RWPE2 (cell line): ENCODE measurements around the gene CCDC191.

Source experiments
- ATAC-seq: fragments of 200-7000 bp; cut with Tn5 transposase; 3 replicates; pipeline ENCODE4 v1.9.1; 2021; ENCODE audit warnings: low read depth
- DNase-seq: peaks from one replicate; pipeline ENCODE4 v3.0.0-alpha.2; 2020; ENCODE audit warnings: low spot score
- H3K27ac ChIP-seq: fragments of 450-650 bp; 2 replicates; pipeline ENCODE4 v1.5.1; 2017; ENCODE audit warnings: mild to moderate bottlenecking; ENCODE audit not compliant: poor library complexity, severe bottlenecking
- H3K27me3 ChIP-seq: fragments of 250-450 bp; sonication (Bioruptor Pico); 2 replicates; pipeline ENCODE4 v1.5.1; 2021; ENCODE audit warnings: mild to moderate bottlenecking, moderate library complexity; ENCODE audit not compliant: insufficient read depth, poor library complexity, severe bottlenecking
- H3K36me3 ChIP-seq: fragments of 250-450 bp; sonication (Bioruptor Pico); 2 replicates; pipeline ENCODE4 v1.5.1; 2020; ENCODE audit warnings: low read depth, mild to moderate bottlenecking, moderate library complexity
- H3K4me1 ChIP-seq: fragments of 250-450 bp; sonication (Bioruptor Pico); 2 replicates; pipeline ENCODE4 v1.5.1; 2021; ENCODE audit warnings: mild to moderate bottlenecking, moderate library complexity; ENCODE audit not compliant: insufficient read depth, poor library complexity, severe bottlenecking
- H3K4me3 ChIP-seq: fragments of 250-450 bp; sonication (Bioruptor Pico); 2 replicates; pipeline ENCODE4 v1.5.1; 2021; ENCODE audit warnings: mild to moderate bottlenecking, moderate library complexity; ENCODE audit not compliant: severe bottlenecking
- H3K9me3 ChIP-seq: fragments of 250-450 bp; sonication (Bioruptor Pico); 2 replicates; pipeline ENCODE4 v1.5.1; 2021; ENCODE audit warnings: mild to moderate bottlenecking, moderate library complexity; ENCODE audit not compliant: severe bottlenecking
- CTCF ChIP-seq: fragments of 450-650 bp; IDR thresholded peaks from one replicate; pipeline ENCODE4 v1.5.1; 2017; ENCODE audit warnings: mild to moderate bottlenecking, moderate library complexity; ENCODE audit not compliant: poor library complexity, severe bottlenecking

Gene CCDC191

DNA sequence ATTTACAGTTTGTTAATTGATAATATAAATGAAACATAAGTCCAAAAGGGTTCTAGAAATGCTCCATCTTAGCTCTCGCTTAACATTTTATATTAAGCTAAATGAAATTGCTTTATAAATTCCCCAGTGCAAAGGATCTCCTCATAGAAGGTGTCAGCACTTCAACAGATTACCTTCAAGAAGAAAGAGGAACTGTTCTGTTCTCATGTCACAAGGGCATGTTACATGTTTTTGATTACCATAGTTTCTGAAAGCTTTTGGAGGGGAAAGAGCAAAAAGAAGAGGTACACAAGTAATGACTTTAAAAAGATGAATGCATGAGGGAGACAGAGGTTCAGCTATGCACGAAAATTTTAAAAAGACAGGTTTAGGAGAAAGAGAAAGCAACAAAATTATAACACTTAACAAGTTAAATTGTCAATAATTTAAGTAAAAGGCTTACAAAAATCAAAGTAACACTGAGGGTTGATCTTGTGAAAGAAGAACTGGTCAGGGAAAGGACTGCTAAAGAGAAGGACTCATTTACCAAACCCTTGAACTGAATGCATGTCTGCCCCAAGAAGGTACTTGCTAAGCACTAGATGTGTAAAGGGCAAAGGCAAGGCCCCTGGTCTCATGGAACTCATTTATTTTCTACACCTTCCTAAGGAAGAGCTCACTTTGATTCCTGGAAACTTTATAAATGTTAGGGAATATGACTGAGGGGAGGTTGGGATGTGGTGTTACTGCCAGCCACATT lies 45.1 kb downstream of the CCDC191 start:
- no peak for ATAC-seq
- no peaks in the 10 kb centered on the region for H3K36me3 ChIP-seq
- DNase-seq: no peak

GRCh38 chr3:114005481-114005880 lies 50.8 kb downstream of the CCDC191 start:
- ATAC-seq (no peak), DNase-seq (no peak)
- TF ChIP-seq CTCF: no peak

More for the DNA sequence above, 45.1 kb downstream of the CCDC191 start:
- H3K27me3 ChIP-seq: no peaks in the 10 kb centered on the region
- H3K9me3 ChIP-seq: no peaks in the 10 kb centered on the region
- no peak overlapping the region for H3K27ac ChIP-seq
- no peak for TF ChIP-seq CTCF
- H3K4me3 ChIP-seq: no peak overlapping the region
- no peaks in the 10 kb centered on the region for H3K4me1 ChIP-seq

GRCh38 chr3:113985541-113985940 lies 70.8 kb downstream of the CCDC191 start:
- ATAC-seq: no peak
- Histone ChIP-seq H3K27me3 (no peaks in the 10 kb centered on the region), H3K4me3 (no peak overlapping the region), H3K27ac (no peak overlapping the region), H3K4me1 (no peaks in the 10 kb centered on the region), H3K9me3 (no peaks in the 10 kb centered on the region), H3K36me3 (no peaks in the 10 kb centered on the region)
- no peak for DNase-seq
- no peak for TF ChIP-seq CTCF

More at GRCh38 chr3:114005481-114005880, 50.8 kb downstream of the CCDC191 start:
- no peaks in the 10 kb centered on the region for H3K9me3 ChIP-seq
- H3K27ac ChIP-seq: no peak overlapping the region
- no peak overlapping the region for H3K4me3 ChIP-seq
- H3K27me3 ChIP-seq: no peaks in the 10 kb centered on the region
- H3K4me1 ChIP-seq: no peaks in the 10 kb centered on the region
- H3K36me3 ChIP-seq: no peaks in the 10 kb centered on the region

- no peak overlapping the region for H3K4me3 ChIP-seq
Observed at GRCh38 chr3:113983544-113983943, 72.8 kb downstream of the CCDC191 start.

More at GRCh38 chr3:113983544-113983943, 72.8 kb downstream of the CCDC191 start:
- no peaks in the 10 kb centered on the region for H3K36me3 ChIP-seq
- TF ChIP-seq CTCF: no peak
- no peaks in the 10 kb centered on the region for H3K4me1 ChIP-seq
- no peaks in the 10 kb centered on the region for H3K9me3 ChIP-seq
- DNase-seq (no peak), ATAC-seq (no peak)
- H3K27me3 ChIP-seq: no peaks in the 10 kb centered on the region
- H3K27ac ChIP-seq: no peak overlapping the region
